Measurements from ENCODE around the gene TFEC.

The TFEC gene

DNA sequence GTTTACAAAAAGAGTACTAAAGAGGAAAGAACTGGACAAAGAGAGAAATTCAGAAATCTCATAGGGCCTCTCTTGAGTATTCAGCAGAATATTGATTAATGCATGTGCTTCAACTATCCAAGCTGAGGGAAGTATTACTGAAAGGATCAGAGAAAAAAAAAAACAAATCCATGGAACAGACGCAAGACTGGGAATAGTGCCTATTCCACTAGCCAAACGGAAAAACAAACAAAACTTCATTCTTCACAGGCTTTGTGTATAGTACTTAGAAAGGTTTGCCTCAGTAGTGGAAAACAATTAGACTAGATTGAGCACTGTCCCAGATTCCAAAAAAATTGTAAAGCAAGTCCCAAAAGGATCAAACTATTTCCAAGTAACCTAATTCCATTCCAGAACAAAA lies 106.2 kb downstream of the TFEC start:
- Histone ChIP-seq H3K27me3 (ENCODE audit: low read depth, low read length) (no peaks in the 10 kb centered on the region), H3K4me1 (ENCODE audit: control insufficient read depth in 1 of 2, insufficient read depth in 2 of 2, low read length in 2 of 2) (peaks cover 0 to 8% of the 10 kb centered on the region in 2 donors), H3K27ac (ENCODE audit: low read length) (no peak overlapping the region), H3K4me3 (ENCODE audit: low read depth in 1 of 2, low read length in 2 of 2) (no peak overlapping the region), H3K36me3 (ENCODE audit: control insufficient read depth in 1 of 2, insufficient read depth in 2 of 2, low read length in 2 of 2) (no peaks in the 10 kb centered on the region), H3K9me3 (ENCODE audit: control insufficient read depth in 1 of 2, low read length in 2 of 2) (no peaks in the 10 kb centered on the region)

- no peak overlapping the region for H3K4me3 ChIP-seq (ENCODE audit: low read depth in 1 of 2, low read length in 2 of 2)
- no peak overlapping the region for H3K27ac ChIP-seq (ENCODE audit: low read length)
- no peaks in the 10 kb centered on the region for H3K36me3 ChIP-seq (ENCODE audit: control insufficient read depth in 1 of 2, insufficient read depth in 2 of 2, low read length in 2 of 2)
- H3K4me1 ChIP-seq (ENCODE audit: control insufficient read depth in 1 of 2, insufficient read depth in 2 of 2, low read length in 2 of 2), result peaks cover 0 to 8% of the 10 kb centered on the region in 2 donors
- no peaks in the 10 kb centered on the region for H3K27me3 ChIP-seq (ENCODE audit: low read depth, low read length)
- no peaks in the 10 kb centered on the region for H3K9me3 ChIP-seq (ENCODE audit: control insufficient read depth in 1 of 2, low read length in 2 of 2)
Measured at GRCh38 chr7:115920367-115920766, 110.2 kb downstream of the TFEC start.

GRCh38 chr7:115914951-115915350 lies 115.6 kb downstream of the TFEC start:
- Histone ChIP-seq H3K27ac (ENCODE audit: low read length) (no peak overlapping the region), H3K9me3 (ENCODE audit: control insufficient read depth in 1 of 2, low read length in 2 of 2) (no peaks in the 10 kb centered on the region), H3K27me3 (ENCODE audit: low read depth, low read length) (no peaks in the 10 kb centered on the region), H3K4me1 (ENCODE audit: control insufficient read depth in 1 of 2, insufficient read depth in 2 of 2, low read length in 2 of 2) (peaks cover 3 to 29% of the 10 kb centered on the region in 2 donors), H3K36me3 (ENCODE audit: control insufficient read depth in 1 of 2, insufficient read depth in 2 of 2, low read length in 2 of 2) (no peaks in the 10 kb centered on the region), H3K4me3 (ENCODE audit: low read depth in 1 of 2, low read length in 2 of 2) (no peak overlapping the region)

DNA sequence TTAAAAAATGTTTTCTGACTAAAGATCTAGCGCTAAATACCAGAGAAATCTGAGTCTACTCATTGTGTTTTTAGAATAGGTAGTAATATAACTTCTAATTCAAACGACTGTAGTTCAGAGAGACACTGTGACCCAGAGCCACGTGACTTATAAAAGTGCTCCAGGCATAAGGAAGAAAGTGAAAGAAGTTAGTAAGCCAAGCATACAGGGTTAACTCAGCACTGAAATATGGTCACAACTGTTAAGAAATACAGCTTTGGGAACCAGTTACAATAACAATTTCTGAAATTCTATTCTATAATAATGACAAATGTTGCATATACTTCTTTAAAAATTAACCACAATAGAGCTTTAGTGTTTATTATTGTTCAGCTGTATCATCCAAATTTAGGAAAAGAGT lies 119.1 kb downstream of the TFEC start:
- Histone ChIP-seq H3K4me3 (ENCODE audit: low read depth in 1 of 2, low read length in 2 of 2) (no peak overlapping the region), H3K36me3 (ENCODE audit: control insufficient read depth in 1 of 2, insufficient read depth in 2 of 2, low read length in 2 of 2) (no peaks in the 10 kb centered on the region), H3K4me1 (ENCODE audit: control insufficient read depth in 1 of 2, insufficient read depth in 2 of 2, low read length in 2 of 2) (peaks cover 3 to 29% of the 10 kb centered on the region in 2 donors), H3K27me3 (ENCODE audit: low read depth, low read length) (no peaks in the 10 kb centered on the region), H3K9me3 (ENCODE audit: control insufficient read depth in 1 of 2, low read length in 2 of 2) (no peaks in the 10 kb centered on the region), H3K27ac (ENCODE audit: low read length) (no peak overlapping the region)

- Histone ChIP-seq H3K4me1 (ENCODE audit: control insufficient read depth in 1 of 2, insufficient read depth in 2 of 2, low read length in 2 of 2) (peaks cover 3 to 29% of the 10 kb centered on the region in 2 donors), H3K27me3 (ENCODE audit: low read depth, low read length) (no peaks in the 10 kb centered on the region), H3K27ac (ENCODE audit: low read length) (no peak overlapping the region), H3K9me3 (ENCODE audit: control insufficient read depth in 1 of 2, low read length in 2 of 2) (no peaks in the 10 kb centered on the region), H3K36me3 (ENCODE audit: control insufficient read depth in 1 of 2, insufficient read depth in 2 of 2, low read length in 2 of 2) (no peaks in the 10 kb centered on the region), H3K4me3 (ENCODE audit: low read depth in 1 of 2, low read length in 2 of 2) (peak overlapping the region in 1 of 2 donors; percentile 12)
Measured at GRCh38 chr7:115910541-115911164, 119.9 kb downstream of the TFEC start.

GRCh38 chr7:115906731-115907130 lies 123.8 kb downstream of the TFEC start:
- H3K27me3 ChIP-seq (ENCODE audit: low read depth, low read length), result no peaks in the 10 kb centered on the region
- no peak overlapping the region for H3K27ac ChIP-seq (ENCODE audit: low read length)
- H3K36me3 ChIP-seq (ENCODE audit: control insufficient read depth in 1 of 2, insufficient read depth in 2 of 2, low read length in 2 of 2), result no peaks in the 10 kb centered on the region
- H3K9me3 ChIP-seq (ENCODE audit: control insufficient read depth in 1 of 2, low read length in 2 of 2), result no peaks in the 10 kb centered on the region
- peaks cover 0 to 10% of the 10 kb centered on the region in 2 donors for H3K4me1 ChIP-seq (ENCODE audit: control insufficient read depth in 1 of 2, insufficient read depth in 2 of 2, low read length in 2 of 2)
- H3K4me3 ChIP-seq (ENCODE audit: low read depth in 1 of 2, low read length in 2 of 2), result no peak overlapping the region

- Histone ChIP-seq H3K27ac (ENCODE audit: low read length) (no peak overlapping the region), H3K4me3 (ENCODE audit: low read depth in 1 of 2, low read length in 2 of 2) (no peak overlapping the region), H3K36me3 (ENCODE audit: control insufficient read depth in 1 of 2, insufficient read depth in 2 of 2, low read length in 2 of 2) (no peaks in the 10 kb centered on the region)
Measured at GRCh38 chr7:115889669-115889984, 140.9 kb downstream of the TFEC start.

DNA sequence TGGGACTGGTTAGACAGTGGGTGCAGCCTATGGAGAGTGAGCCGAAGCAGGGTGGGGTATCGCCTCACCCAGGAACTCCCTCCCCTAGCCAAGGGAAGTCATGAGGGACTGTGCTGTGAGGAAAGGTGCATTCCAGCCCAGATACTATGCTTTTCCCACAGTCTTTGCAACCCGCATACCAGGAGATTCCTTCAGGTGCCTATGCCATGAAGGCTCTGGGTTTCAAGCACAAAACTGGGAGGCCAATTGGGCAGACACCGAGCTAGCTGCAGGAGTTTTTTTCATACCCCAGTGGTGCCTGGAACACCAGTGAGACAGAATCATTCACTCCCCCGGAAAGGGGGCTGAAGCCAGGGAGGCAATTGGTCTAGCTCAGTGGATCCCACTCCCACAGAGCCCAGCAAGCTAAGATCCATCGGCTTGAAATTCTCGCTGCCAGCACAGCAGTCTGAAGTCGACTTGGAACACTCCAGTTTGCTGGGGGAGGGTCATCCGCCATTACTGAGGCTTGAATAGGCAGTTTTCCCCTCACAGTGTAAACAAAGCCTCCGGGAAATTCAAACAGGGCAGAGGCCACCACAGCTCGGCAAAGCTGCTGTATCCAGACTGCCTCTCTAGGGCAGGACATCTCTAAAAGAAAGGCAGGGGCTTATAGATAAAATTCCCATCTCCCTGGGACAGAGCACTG lies 141.4 kb downstream of the TFEC start:
- no peaks in the 10 kb centered on the region for H3K36me3 ChIP-seq (ENCODE audit: control insufficient read depth in 1 of 2, insufficient read depth in 2 of 2, low read length in 2 of 2)
- H3K4me1 ChIP-seq (ENCODE audit: control insufficient read depth in 1 of 2, insufficient read depth in 2 of 2, low read length in 2 of 2), result no peaks in the 10 kb centered on the region
- no peaks in the 10 kb centered on the region for H3K27me3 ChIP-seq (ENCODE audit: low read depth, low read length)
- H3K4me3 ChIP-seq (ENCODE audit: low read depth in 1 of 2, low read length in 2 of 2), result no peak overlapping the region
- no peaks in the 10 kb centered on the region for H3K9me3 ChIP-seq (ENCODE audit: control insufficient read depth in 1 of 2, low read length in 2 of 2)
- H3K27ac ChIP-seq (ENCODE audit: low read length), result no peak overlapping the region

More at GRCh38 chr7:115889669-115889984, 140.9 kb downstream of the TFEC start:
- Histone ChIP-seq H3K4me1 (ENCODE audit: control insufficient read depth in 1 of 2, insufficient read depth in 2 of 2, low read length in 2 of 2) (no peaks in the 10 kb centered on the region), H3K9me3 (ENCODE audit: control insufficient read depth in 1 of 2, low read length in 2 of 2) (no peaks in the 10 kb centered on the region), H3K27me3 (ENCODE audit: low read depth, low read length) (no peaks in the 10 kb centered on the region)

GRCh38 chr7:115885550-115885949 lies 145.0 kb downstream of the TFEC start:
- H3K4me1 ChIP-seq (ENCODE audit: control insufficient read depth in 1 of 2, insufficient read depth in 2 of 2, low read length in 2 of 2), result no peaks in the 10 kb centered on the region
- no peak overlapping the region for H3K4me3 ChIP-seq (ENCODE audit: low read depth in 1 of 2, low read length in 2 of 2)
- no peaks in the 10 kb centered on the region for H3K9me3 ChIP-seq (ENCODE audit: control insufficient read depth in 1 of 2, low read length in 2 of 2)
- H3K36me3 ChIP-seq (ENCODE audit: control insufficient read depth in 1 of 2, insufficient read depth in 2 of 2, low read length in 2 of 2), result no peaks in the 10 kb centered on the region
- H3K27me3 ChIP-seq (ENCODE audit: low read depth, low read length), result no peaks in the 10 kb centered on the region
- no peak overlapping the region for H3K27ac ChIP-seq (ENCODE audit: low read length)
